H1 (cell line): ENCODE results near the gene TYRP1. TPM values are rescaled to one million over a fixed set of nuclear protein-coding genes. Genes with fewer than 3 reads are reported as not detected.

Experiments used
- BACH1 ChIP-seq: IDR thresholded peaks from 2 replicates; pipeline ENCODE4 v1.6.1; 2012; ENCODE audit warnings: low read length, improper control_type of control experiment
- FOSL1 ChIP-seq: IDR thresholded peaks from 2 replicates; pipeline ENCODE4 v1.6.1; 2011; ENCODE audit warnings: mild to moderate bottlenecking, low read depth, low read length, moderate library complexity; ENCODE audit not compliant: insufficient read depth
- GTF2F1 ChIP-seq: IDR thresholded peaks from 2 replicates; pipeline ENCODE4 v1.6.1; 2012; ENCODE audit warnings: low read depth, low read length, improper control_type of control experiment, borderline replicate concordance
- HDAC6 ChIP-seq: IDR thresholded peaks from one replicate; pipeline ENCODE4 v1.7.1; 2012; ENCODE audit warnings: low read depth, mild to moderate bottlenecking, inconsistent platforms, low read length, moderate library complexity
- KDM1A ChIP-seq: fragments of 200-600, 300-600 bp; sonication (generic); IDR thresholded peaks from 2 replicates; pipeline ENCODE4 v1.7.1; 2016; ENCODE audit warnings: mild to moderate bottlenecking, low read length, borderline replicate concordance
- RBBP5 ChIP-seq: IDR thresholded peaks from 2 replicates; pipeline ENCODE4 v1.7.1; 2012; ENCODE audit warnings: low read depth, mild to moderate bottlenecking, inconsistent platforms, low read length, moderate library complexity, borderline replicate concordance
- RFX5 ChIP-seq: IDR thresholded peaks from 2 replicates; pipeline ENCODE4 v1.6.1; 2011; ENCODE audit warnings: low read depth, low read length, improper control_type of control experiment, borderline replicate concordance
- RXRA ChIP-seq: IDR thresholded peaks from 2 replicates; pipeline ENCODE4 v1.6.1; 2011; ENCODE audit warnings: low read depth, mild to moderate bottlenecking, low read length, moderate library complexity; ENCODE audit not compliant: insufficient read depth
- polyA plus RNA-seq, 7 experiments: library from polyadenylated mRNA; depleted of rRNA in 3 of 7; stranded (reverse) in 5 of 7; unstranded in 2 of 7; fragments of >200 nt in 5 of 7; fragments of 200-250 nt in 2 of 7; gene quantifications; 1 replicate in 5 of 7; 2 replicates in 1 of 7; 4 replicates in 1 of 7; pipeline versions ENCODE4 v1.2.1 to v1.2.3, GENCODE V29; 2011 to 2013; ENCODE audit warnings: missing spikeins in 2 of 7, mixed read lengths in 2 of 7
- total RNA-seq: library from RNA; stranded (reverse); fragmentation: NEBNext Ultra II Directional; extraction: Animal tissue kit (Norgen Biotek cat#: 25700); gene quantifications from 2 replicates; pipeline ENCODE4 v1.2.1, GENCODE V29; 2021
- TF ChIP-seq, protein P1 (sequence below): IDR thresholded peaks from 2 replicates; pipeline ENCODE4 v1.6.1; 2011; ENCODE audit warnings: low read length, improper control_type of control experiment

Gene TYRP1
- total and polyA plus RNA-seq, 2 of the 8 experiments (the other 6 are each of a cell fraction or from before 2014, with no cell fraction given): 0.15 TPM; not detected in 1

DNA sequence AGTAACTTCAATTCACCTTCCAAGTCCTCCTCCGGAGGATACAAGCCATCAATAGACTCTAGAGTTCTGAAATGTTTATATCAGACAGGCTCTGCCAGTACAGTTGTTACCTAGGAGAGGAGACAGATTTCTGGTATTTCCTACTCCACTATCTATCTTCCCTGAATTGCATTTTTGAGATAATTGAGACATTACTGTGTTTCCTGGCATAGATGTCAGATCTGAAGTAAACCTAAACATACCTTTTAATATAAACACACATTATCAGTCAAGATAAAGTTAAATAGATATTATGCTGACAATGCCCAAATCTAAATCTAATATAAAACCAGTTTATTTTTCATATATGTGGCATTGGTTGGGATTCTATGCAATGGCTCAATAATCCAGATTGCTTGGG, 8.2 kb upstream of the TYRP1 start (continued):
- TF ChIP-seq RFX5 (no peak), HDAC6 (no peak), GTF2F1 (no peak), FOSL1 (no peak), RBBP5 (no peak), KDM1A (no peak), BACH1 (no peak), RXRA (no peak)
- TF ChIP-seq, protein P1, sequence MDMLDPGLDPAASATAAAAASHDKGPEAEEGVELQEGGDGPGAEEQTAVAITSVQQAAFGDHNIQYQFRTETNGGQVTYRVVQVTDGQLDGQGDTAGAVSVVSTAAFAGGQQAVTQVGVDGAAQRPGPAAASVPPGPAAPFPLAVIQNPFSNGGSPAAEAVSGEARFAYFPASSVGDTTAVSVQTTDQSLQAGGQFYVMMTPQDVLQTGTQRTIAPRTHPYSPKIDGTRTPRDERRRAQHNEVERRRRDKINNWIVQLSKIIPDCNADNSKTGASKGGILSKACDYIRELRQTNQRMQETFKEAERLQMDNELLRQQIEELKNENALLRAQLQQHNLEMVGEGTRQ: no peak
